ENCODE measurements around the gene EVA1C. TPM values are rescaled to one million over a fixed set of nuclear protein-coding genes. Genes with fewer than 3 reads are reported as not detected.
A peak's percentile ranks its signal among the peaks of the same experiment; 100 is the strongest.

The EVA1C gene
- total and polyA plus RNA-seq, 4 donors: 40.9 to 105 (median 60.6) TPM

DNA sequence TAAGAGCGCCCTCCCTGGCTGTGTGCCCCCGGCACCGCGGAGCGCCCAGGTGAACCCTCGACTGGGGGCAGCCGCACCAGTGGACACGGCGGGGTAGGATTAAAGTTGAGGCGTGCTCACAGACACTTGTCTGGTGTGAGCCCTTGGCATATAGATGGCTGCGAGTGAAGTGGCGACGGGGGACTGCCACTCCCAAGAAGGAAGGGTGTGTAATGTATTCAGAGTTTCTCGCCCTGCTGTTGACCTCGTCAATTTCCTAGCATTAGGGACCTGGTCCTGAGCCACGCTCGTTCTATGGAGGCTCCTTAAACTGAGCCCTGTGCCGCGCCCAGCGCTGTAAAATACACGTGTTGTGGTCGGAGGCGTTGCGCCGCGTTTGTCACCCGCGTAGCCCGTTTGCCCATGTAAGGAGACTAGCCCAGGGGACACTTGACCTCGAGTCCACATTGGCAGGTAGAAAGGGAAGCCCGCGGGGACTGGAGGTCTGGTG lies 554 bp downstream of the EVA1C start:
- H3K36me3 ChIP-seq (ENCODE audit: control insufficient read depth in 1 of 2, insufficient read depth in 2 of 2, low read length in 1 of 2): peaks cover 0 to 1% of the 10 kb centered on the region in 2 donors
- peak overlapping the region; percentile 67 to 84 for H3K4me3 ChIP-seq (ENCODE audit: low read length in 2 of 2)
- WGBS, 2 donors: 9 to 14% methylated on average over 32 of the region's 32 CpGs
- H3K9me3 ChIP-seq (ENCODE audit: control insufficient read depth, low read length): no peaks in the 10 kb centered on the region
- H3K4me1 ChIP-seq (ENCODE audit: control insufficient read depth in 1 of 2, insufficient read depth in 2 of 2, low read length in 2 of 2): peaks cover 0 to 5% of the 10 kb centered on the region in 2 donors
- ATAC-seq (ENCODE audit: low FRiP score) (peak; percentile 35), DNase-seq (peak; percentile 63 to 85)
- H3K27me3 ChIP-seq (ENCODE audit: control insufficient read depth in 1 of 2, insufficient read depth in 2 of 2, low read length in 1 of 2): no peaks in the 10 kb centered on the region
- peak overlapping the region; percentile 95 to 100 for H3K27ac ChIP-seq (ENCODE audit: low read depth in 1 of 2, low read length in 2 of 2)
- intact Hi-C loops (cut with DNase I): loop anchor here (5.0 to 10.0 kb wide), 4 partner anchors 49 to 154 kb away; no protein-coding TSS in a partner anchor

DNA sequence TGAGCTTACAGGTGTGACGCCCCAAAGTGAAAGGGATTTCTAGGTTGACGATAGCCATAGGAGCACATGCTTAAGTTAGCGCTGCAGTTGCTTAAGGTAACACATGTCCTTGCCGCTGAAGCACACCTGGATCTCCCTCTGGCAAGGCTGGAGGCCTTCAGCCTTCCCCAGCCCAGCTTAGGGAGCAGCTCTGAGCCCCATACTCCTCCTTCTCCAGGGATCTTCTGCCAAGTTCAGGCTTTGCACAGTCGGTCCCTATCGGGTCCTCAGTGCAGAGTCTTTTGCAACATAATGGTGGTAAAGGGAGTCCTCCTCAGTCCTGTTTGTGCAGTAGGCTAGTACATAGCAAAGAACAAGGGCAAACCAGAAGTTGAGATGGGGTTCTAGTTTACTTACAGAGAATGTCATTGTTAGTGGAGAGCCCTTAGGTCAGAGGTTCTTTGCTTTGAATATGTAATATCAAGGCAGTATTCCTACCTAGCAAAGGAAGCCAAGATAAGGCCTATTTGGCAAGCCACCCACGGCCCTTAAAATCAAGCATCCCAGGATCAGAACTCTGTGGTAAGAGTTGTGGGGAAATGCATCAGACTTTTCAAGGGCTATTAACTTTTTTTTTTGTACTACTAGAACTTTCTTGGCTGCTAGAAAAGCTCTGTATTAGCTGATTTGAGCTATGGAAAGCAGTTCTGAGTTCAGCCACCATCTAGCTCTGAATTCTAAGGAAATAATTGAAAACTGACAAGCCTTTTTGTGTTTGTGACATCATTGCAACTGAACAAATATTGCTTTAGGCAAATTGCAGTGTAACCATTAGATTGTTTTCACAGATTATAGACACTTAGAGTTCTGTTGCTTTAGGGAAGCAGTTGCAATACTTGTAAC lies 1.4 kb downstream of the EVA1C start:
- Histone ChIP-seq H3K36me3 (ENCODE audit: control insufficient read depth in 1 of 2, insufficient read depth in 2 of 2, low read length in 1 of 2) (peaks cover 0 to 1% of the 10 kb centered on the region in 2 donors), H3K9me3 (ENCODE audit: control insufficient read depth, low read length) (no peaks in the 10 kb centered on the region), H3K4me1 (ENCODE audit: control insufficient read depth in 1 of 2, insufficient read depth in 2 of 2, low read length in 2 of 2) (peaks cover 0 to 5% of the 10 kb centered on the region in 2 donors), H3K27ac (ENCODE audit: low read depth in 1 of 2, low read length in 2 of 2) (peak overlapping the region; percentile 95 to 100), H3K4me3 (ENCODE audit: low read length in 2 of 2) (peak overlapping the region; percentile 67 to 84), H3K27me3 (ENCODE audit: control insufficient read depth in 1 of 2, insufficient read depth in 2 of 2, low read length in 1 of 2) (no peaks in the 10 kb centered on the region)
- intact Hi-C loops (cut with DNase I): loop anchor here (5.0 to 10.0 kb wide), 4 partner anchors 48 to 153 kb away; no protein-coding TSS in a partner anchor
- DNase-seq (no peak), ATAC-seq (ENCODE audit: low FRiP score) (peak; percentile 30)
- WGBS, 2 donors: 39 to 42% methylated on average over 7 of the region's 7 CpGs

GRCh38 chr21:32414579-32415358 lies 2.3 kb downstream of the EVA1C start:
- Histone ChIP-seq H3K9me3 (ENCODE audit: control insufficient read depth, low read length) (no peaks in the 10 kb centered on the region), H3K27me3 (ENCODE audit: control insufficient read depth in 1 of 2, insufficient read depth in 2 of 2, low read length in 1 of 2) (no peaks in the 10 kb centered on the region), H3K4me1 (ENCODE audit: control insufficient read depth in 1 of 2, insufficient read depth in 2 of 2, low read length in 2 of 2) (peaks cover 2 to 5% of the 10 kb centered on the region in 2 donors), H3K27ac (ENCODE audit: low read depth in 1 of 2, low read length in 2 of 2) (peak overlapping the region; percentile 32 to 51), H3K4me3 (ENCODE audit: low read length in 2 of 2) (peak overlapping the region; percentile 14 to 84), H3K36me3 (ENCODE audit: control insufficient read depth in 1 of 2, insufficient read depth in 2 of 2, low read length in 1 of 2) (peaks cover 0 to 1% of the 10 kb centered on the region in 2 donors)
- 41 to 46% methylated on average over 8 of the region's 8 CpGs for WGBS, 2 donors
- no peak for DNase-seq
- ATAC-seq (ENCODE audit: low FRiP score): no peak
- intact Hi-C loops (cut with DNase I): loop anchor here (5.0 to 10.0 kb wide), 4 partner anchors 48 to 153 kb away; no protein-coding TSS in a partner anchor

DNA sequence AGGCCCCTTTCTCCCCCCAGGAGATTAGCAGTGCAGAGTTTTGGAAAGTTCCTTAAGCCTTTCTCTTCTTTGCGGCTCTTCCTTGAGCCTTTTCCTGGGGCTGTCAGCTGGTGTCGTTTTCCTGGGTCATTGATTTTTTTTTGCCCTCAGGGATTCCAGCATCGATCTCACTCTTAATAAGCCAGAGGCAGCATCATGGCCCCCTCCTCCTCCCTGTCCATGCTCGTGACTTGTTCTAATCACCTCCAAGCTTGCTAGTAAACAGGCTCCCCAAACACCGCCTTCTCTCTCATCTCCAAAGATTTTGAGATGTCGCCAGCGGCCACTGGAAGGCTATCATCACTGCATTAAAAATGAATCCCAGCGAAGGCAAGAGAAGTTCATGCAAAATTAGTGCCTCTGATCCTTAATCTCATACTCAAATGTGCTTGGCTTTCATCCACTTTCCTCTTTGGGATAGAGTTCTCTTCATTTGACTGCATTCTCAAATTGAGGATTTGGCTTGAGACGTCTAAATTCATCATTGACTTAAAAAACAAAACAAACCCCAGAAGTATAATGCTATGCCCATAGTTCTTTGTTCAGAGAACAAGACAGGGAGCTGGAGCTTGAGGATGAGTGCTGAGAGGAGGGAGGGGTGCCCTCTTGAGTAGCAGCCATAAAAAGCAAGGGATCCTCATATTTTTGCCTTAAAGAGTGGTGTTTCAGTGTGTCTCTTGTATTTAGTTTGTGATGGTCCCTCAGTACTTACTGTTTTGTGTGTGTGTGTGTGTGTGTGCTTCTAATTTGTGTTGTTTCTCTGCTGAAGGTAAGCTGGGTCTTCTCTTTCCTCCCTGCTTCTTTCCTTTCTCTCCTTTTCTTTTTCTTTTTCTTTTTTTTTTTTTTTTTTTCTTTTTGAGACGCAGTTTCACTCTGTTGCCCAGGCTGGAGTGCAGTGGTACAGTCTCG lies 3.2 kb downstream of the EVA1C start:
- WGBS, 2 donors: 68 to 73% methylated on average over 11 of the region's 11 CpGs
- Histone ChIP-seq H3K4me1 (ENCODE audit: control insufficient read depth in 1 of 2, insufficient read depth in 2 of 2, low read length in 2 of 2) (peaks cover 2 to 5% of the 10 kb centered on the region in 2 donors), H3K9me3 (ENCODE audit: control insufficient read depth, low read length) (no peaks in the 10 kb centered on the region), H3K36me3 (ENCODE audit: control insufficient read depth in 1 of 2, insufficient read depth in 2 of 2, low read length in 1 of 2) (peaks cover 0 to 1% of the 10 kb centered on the region in 2 donors), H3K4me3 (ENCODE audit: low read length in 2 of 2) (no peak overlapping the region), H3K27ac (ENCODE audit: low read depth in 1 of 2, low read length in 2 of 2) (peak overlapping the region in 1 of 2 donors; percentile 51), H3K27me3 (ENCODE audit: control insufficient read depth in 1 of 2, insufficient read depth in 2 of 2, low read length in 1 of 2) (no peaks in the 10 kb centered on the region)
- DNase-seq (no peak), ATAC-seq (ENCODE audit: low FRiP score) (no peak)
- intact Hi-C loops (cut with DNase I): loop anchor here in 1 of 2 donors (10.0 kb wide), 1 partner anchor 79 kb away; no protein-coding TSS in a partner anchor

- H3K4me3 ChIP-seq (ENCODE audit: low read length in 2 of 2): no peak overlapping the region
- no peaks in the 10 kb centered on the region for H3K9me3 ChIP-seq (ENCODE audit: control insufficient read depth, low read length)
- WGBS, 2 donors: 65 to 71% methylated on average over 4 of the region's 4 CpGs
- peaks cover 2 to 5% of the 10 kb centered on the region in 2 donors for H3K4me1 ChIP-seq (ENCODE audit: control insufficient read depth in 1 of 2, insufficient read depth in 2 of 2, low read length in 2 of 2)
- intact Hi-C loops (cut with DNase I): loop anchor here in 1 of 2 donors (10.0 kb wide), 1 partner anchor 77 kb away; no protein-coding TSS in a partner anchor
- H3K36me3 ChIP-seq (ENCODE audit: control insufficient read depth in 1 of 2, insufficient read depth in 2 of 2, low read length in 1 of 2): peaks cover 0 to 1% of the 10 kb centered on the region in 2 donors
- H3K27me3 ChIP-seq (ENCODE audit: control insufficient read depth in 1 of 2, insufficient read depth in 2 of 2, low read length in 1 of 2): no peaks in the 10 kb centered on the region
- ATAC-seq (ENCODE audit: low FRiP score): no peak
- no peak for DNase-seq
- no peak overlapping the region for H3K27ac ChIP-seq (ENCODE audit: low read depth in 1 of 2, low read length in 2 of 2)
These were observed 5.6 kb downstream of the EVA1C start for GRCh38 chr21:32418146-32418545.

- H3K4me1 ChIP-seq (ENCODE audit: control insufficient read depth in 1 of 2, insufficient read depth in 2 of 2, low read length in 2 of 2): peaks cover 4 to 10% of the 10 kb centered on the region in 2 donors
- intact Hi-C loops (cut with DNase I): no loop called here
- DNase-seq: no peak
- no peaks in the 10 kb centered on the region for H3K27me3 ChIP-seq (ENCODE audit: control insufficient read depth in 1 of 2, insufficient read depth in 2 of 2, low read length in 1 of 2)
- H3K36me3 ChIP-seq (ENCODE audit: control insufficient read depth in 1 of 2, insufficient read depth in 2 of 2, low read length in 1 of 2): peaks cover 0 to 1% of the 10 kb centered on the region in 2 donors
- ATAC-seq (ENCODE audit: low FRiP score): no peak
- no peak overlapping the region for H3K4me3 ChIP-seq (ENCODE audit: low read length in 2 of 2)
- 97 to 98% methylated on average over 2 of the region's 2 CpGs for whole genome bisulfite sequencing, 2 donors
- H3K27ac ChIP-seq (ENCODE audit: low read depth in 1 of 2, low read length in 2 of 2): no peak overlapping the region
- H3K9me3 ChIP-seq (ENCODE audit: control insufficient read depth, low read length): no peaks in the 10 kb centered on the region
These were observed 9.6 kb downstream of the EVA1C start for GRCh38 chr21:32422064-32422463.

GRCh38 chr21:32423320-32424190 lies 11.0 kb downstream of the EVA1C start:
- peak overlapping the region in 1 of 2 donors; percentile 28 for H3K27ac ChIP-seq (ENCODE audit: low read depth in 1 of 2, low read length in 2 of 2)
- H3K9me3 ChIP-seq (ENCODE audit: control insufficient read depth, low read length): no peaks in the 10 kb centered on the region
- H3K4me3 ChIP-seq (ENCODE audit: low read length in 2 of 2): no peak overlapping the region
- H3K27me3 ChIP-seq (ENCODE audit: control insufficient read depth in 1 of 2, insufficient read depth in 2 of 2, low read length in 1 of 2): no peaks in the 10 kb centered on the region
- DNase-seq: no peak
- ATAC-seq (ENCODE audit: low FRiP score): no peak
- no peaks in the 10 kb centered on the region for H3K36me3 ChIP-seq (ENCODE audit: control insufficient read depth in 1 of 2, insufficient read depth in 2 of 2, low read length in 1 of 2)
- 85 to 92% methylated on average over 9 of the region's 9 CpGs for WGBS, 2 donors
- intact Hi-C loops (cut with DNase I): no loop called here
- peaks cover 4 to 10% of the 10 kb centered on the region in 2 donors for H3K4me1 ChIP-seq (ENCODE audit: control insufficient read depth in 1 of 2, insufficient read depth in 2 of 2, low read length in 2 of 2)

All from aorta (tissue), 5 donors.